SK-N-SH (cell line): ENCODE results near the gene TRIM14. TPM values are rescaled to one million over a fixed set of nuclear protein-coding genes. Genes with fewer than 3 reads are reported as not detected.

Experiments used
- CTCF ChIA-PET: fragments of 300-600, 350-600 bp; formaldehyde crosslinking; extraction: SDS; loops from one replicate; lab custom pipeline; 2021; lab: Yijun Ruan, JAX
- POLR2A ChIA-PET: fragments of 350-600 bp; sonication (Branson Sonifier 250); formaldehyde crosslinking; extraction: SDS; loops from one replicate; lab custom pipeline; 2020; ENCODE audit warnings: antibody characterized with exemption, inconsistent platforms; lab: Yijun Ruan, JAX
- DNase-seq: peaks from one replicate; pipeline ENCODE4 v3.0.0; 2012
- H2AFZ ChIP-seq: fragments of 200-600 bp; sonication (generic); 2 replicates; pipeline ENCODE4 v1.8.1; 2016; ENCODE audit warnings: antibody characterized with exemption, mild to moderate bottlenecking, low read depth
- H3F3A ChIP-seq: fragments of 200-600 bp; sonication (generic); replicated peaks from 2 replicates; pipeline ENCODE3; 2016; ENCODE audit warnings: antibody characterized with exemption, mild to moderate bottlenecking; ENCODE audit not compliant: insufficient read depth
- H3K27ac ChIP-seq, 2 experiments: fragments of 200-500 bp in 1 of 2; fragments of 200-600 bp in 1 of 2; sonication (Bioruptor generic) in 1 of 2; sonication (generic), shearing (Covaris generic) in 1 of 2; 2 replicates each; pipeline versions ENCODE4 v1.5.1 to v1.6.1; 2014 to 2016; ENCODE audit warnings: low read depth in 2 of 2, inconsistent platforms in 1 of 2, low read length in 1 of 2, mild to moderate bottlenecking in 1 of 2, mixed read lengths in 1 of 2
- H3K27me3 ChIP-seq: fragments of 200-600 bp; sonication (generic), shearing (Covaris generic); 2 replicates; pipeline ENCODE4 v1.6.1; 2016; ENCODE audit warnings: mixed run types; ENCODE audit not compliant: insufficient read depth
- H3K36me3 ChIP-seq, 2 experiments: fragments of 200-500 bp in 1 of 2; fragments of 200-600 bp in 1 of 2; sonication (Bioruptor generic) in 1 of 2; sonication (generic) in 1 of 2; replicated peaks in 1 of 2; 2 replicates each; pipeline versions ENCODE3 to v1.5.1; 2014 to 2016; ENCODE audit warnings: low read length in 1 of 2, mild to moderate bottlenecking in 1 of 2; ENCODE audit not compliant: insufficient read depth in 2 of 2, control insufficient read depth in 1 of 2
- H3K4me1 ChIP-seq, 2 experiments: fragments of 200-500 bp in 1 of 2; fragments of 200-600 bp in 1 of 2; sonication (Bioruptor generic) in 1 of 2; sonication (generic), shearing (Covaris generic) in 1 of 2; 2 replicates each; pipeline versions ENCODE4 v1.5.1 to v1.6.1; 2014 to 2016; ENCODE audit warnings: low read depth in 1 of 2, low read length in 1 of 2, mixed run types in 1 of 2; ENCODE audit not compliant: insufficient read depth in 2 of 2, control insufficient read depth in 1 of 2
- H3K4me2 ChIP-seq: fragments of 200-600 bp; sonication (generic), shearing (Covaris generic); 2 replicates; pipeline ENCODE4 v1.6.1; 2017; ENCODE audit warnings: mixed run types
- H3K4me3 ChIP-seq, 2 experiments: fragments of 200-500 bp in 1 of 2; fragments of 200-600 bp in 1 of 2; sonication (Bioruptor generic) in 1 of 2; sonication (generic), shearing (Covaris generic) in 1 of 2; 2 replicates each; pipeline versions ENCODE4 v1.5.1 to v1.8.1; 2014 to 2016; ENCODE audit warnings: low read depth in 2 of 2, inconsistent platforms in 1 of 2, low read length in 1 of 2, mild to moderate bottlenecking in 1 of 2, mixed read lengths in 1 of 2, moderate library complexity in 1 of 2
- H3K79me2 ChIP-seq: fragments of 200-600 bp; sonication (generic); 2 replicates; pipeline ENCODE4 v1.8.1; 2017; ENCODE audit warnings: mild to moderate bottlenecking; ENCODE audit not compliant: insufficient read depth
- H3K9ac ChIP-seq: fragments of 200-600 bp; sonication (generic); 2 replicates; pipeline ENCODE4 v1.6.1; 2017; ENCODE audit warnings: mixed run types
- H3K9me2 ChIP-seq: fragments of 200-600 bp; sonication (generic); 2 replicates; pipeline ENCODE4 v1.6.1; 2017; ENCODE audit warnings: mixed run types
- H3K9me3 ChIP-seq: fragments of 200-600 bp; sonication (generic); 2 replicates; pipeline ENCODE4 v1.6.1; 2017; ENCODE audit warnings: mixed run types, mild to moderate bottlenecking, moderate library complexity
- H4K20me1 ChIP-seq: fragments of 200-600 bp; sonication (generic); 2 replicates; pipeline ENCODE4 v1.6.1; 2017; ENCODE audit warnings: mild to moderate bottlenecking, mixed run types; ENCODE audit not compliant: insufficient read depth
- CHD2 ChIP-seq: fragments of 150-350 bp; IDR thresholded peaks from 2 replicates; pipeline ENCODE4 v1.6.1; 2018; ENCODE audit warnings: low read length; ENCODE audit not compliant: partially characterized antibody
- CTCF ChIP-seq: fragments of 200-600 bp; sonication (generic); IDR thresholded peaks from 2 replicates; pipeline ENCODE4 v1.6.1; 2017; ENCODE audit warnings: antibody characterized with exemption, mild to moderate bottlenecking, moderate library complexity
- ELF1 ChIP-seq: IDR thresholded peaks from 2 replicates; pipeline ENCODE4 v1.4.0; 2012
- EZH2phosphoT487 ChIP-seq: fragments of 200-600 bp; sonication (generic); IDR thresholded peaks from 2 replicates; pipeline ENCODE4 v1.6.1; 2017; ENCODE audit warnings: low read depth, mixed run types, mild to moderate bottlenecking, antibody characterized with exemption, moderate library complexity, borderline replicate concordance
- FOXM1 ChIP-seq: IDR thresholded peaks from 2 replicates; pipeline ENCODE4 v1.4.0; 2012; ENCODE audit warnings: low read depth, mild to moderate bottlenecking
- GABPA ChIP-seq: IDR thresholded peaks from 2 replicates; pipeline ENCODE4 v1.4.0; 2012; ENCODE audit warnings: low read depth, mild to moderate bottlenecking
- JUND ChIP-seq: IDR thresholded peaks from 2 replicates; pipeline ENCODE4 v1.4.0; 2012
- MAX ChIP-seq: IDR thresholded peaks from 2 replicates; pipeline ENCODE4 v1.4.0; 2012; ENCODE audit warnings: low read depth
- MEF2A ChIP-seq: IDR thresholded peaks from 2 replicates; pipeline ENCODE4 v1.4.0; 2012; ENCODE audit warnings: low read depth, borderline replicate concordance
- NFIC ChIP-seq: IDR thresholded peaks from 2 replicates; pipeline ENCODE4 v1.4.0; 2012; ENCODE audit warnings: borderline replicate concordance
- NRF1 ChIP-seq: IDR thresholded peaks from 2 replicates; pipeline ENCODE4 v1.6.1; 2012; ENCODE audit warnings: low read depth, mild to moderate bottlenecking, low read length
- POLR2AphosphoS5 ChIP-seq: IDR thresholded peaks from 2 replicates; pipeline ENCODE4 v1.6.1; 2012; ENCODE audit warnings: low read depth, low read length
- RAD21 ChIP-seq: IDR thresholded peaks from 2 replicates; pipeline ENCODE4 v1.6.1; 2012; ENCODE audit warnings: mild to moderate bottlenecking, low read length
- RCOR1 ChIP-seq: fragments of 150-350 bp; IDR thresholded peaks from 2 replicates; pipeline ENCODE4 v1.6.1; 2017; ENCODE audit warnings: antibody characterized with exemption, low read length
- REST ChIP-seq: IDR thresholded peaks from 2 replicates; pipeline ENCODE4 v1.6.1; 2012; ENCODE audit warnings: mild to moderate bottlenecking, low read depth, low read length, moderate library complexity
- RXRA ChIP-seq: IDR thresholded peaks from 2 replicates; pipeline ENCODE4 v1.4.0; 2012; ENCODE audit warnings: low read depth, mild to moderate bottlenecking, borderline replicate concordance
- TEAD4 ChIP-seq: IDR thresholded peaks from 2 replicates; pipeline ENCODE4 v1.4.0; 2012; ENCODE audit warnings: mild to moderate bottlenecking, borderline replicate concordance; ENCODE audit not compliant: insufficient read depth
- YY1 ChIP-seq: IDR thresholded peaks from 2 replicates; pipeline ENCODE4 v1.4.0; 2012; ENCODE audit warnings: low read depth, mild to moderate bottlenecking
- whole genome bisulfite sequencing: methylation state at CpG from one replicate; pipeline ENCODE4 v1.1.6; 2017; ENCODE audit warnings: low lambda C conversion rate; 5-methylcytosine and 5-hydroxymethylcytosine counted together
- polyA plus RNA-seq, 3 experiments: library from polyadenylated mRNA; depleted of rRNA; stranded (reverse); fragments of >200 nt; gene quantifications; 2 replicates each; pipeline ENCODE4 v1.2.3, GENCODE V29; 2012

Gene TRIM14
- polyA plus RNA-seq, 1 of the 3 experiments (the other 2 are of a cell fraction) = 15.3 TPM

- Histone ChIP-seq H2AFZ (no peak overlapping the region), H3K36me3 (no peaks in the 10 kb centered on the region), H3K9ac (no peak overlapping the region), H3K9me3 (no peaks in the 10 kb centered on the region), H4K20me1 (no peaks in the 10 kb centered on the region), H3F3A (no peaks in the 10 kb centered on the region), H3K27ac (no peak overlapping the region), H3K4me2 (no peak overlapping the region), H3K4me3 (no peak overlapping the region), H3K9me2 (no peaks in the 10 kb centered on the region), H3K79me2 (no peaks in the 10 kb centered on the region)
- WGBS = 63% methylated on average over 4 of the region's 4 CpGs
- DNase-seq = no peak
- POLR2A ChIA-PET = no interaction called here
- CTCF ChIA-PET = interaction anchor here (0.9 to 1.3 kb wide), 2 partner anchors 19 to 34 kb away, joined by 3 to 5 read pairs; no protein-coding TSS in a partner anchor
- TF ChIP-seq POLR2AphosphoS5 (no peak), MEF2A (no peak), RCOR1 (no peak), ELF1 (no peak), RAD21 (no peak), NFIC (no peak), EZH2phosphoT487 (no peak), YY1 (no peak), CHD2 (no peak), RXRA (no peak)
- TF ChIP-seq, all 33 proteins: peak for 0
- no peaks in the 10 kb centered on the region; a peak in 1 of 4 replicates for H3K4me1 ChIP-seq
- no peaks in the 10 kb centered on the region for H3K27me3 ChIP-seq
These were observed 39.2 kb upstream of the TRIM14 start for GRCh38 chr9:98158071-98158831.

- no peaks in the 10 kb centered on the region for H4K20me1 ChIP-seq
- no peak for DNase-seq
- H3K4me1 ChIP-seq = no peaks in the 10 kb centered on the region; a peak in 1 of 4 replicates
- 95% methylated on average over 10 of the region's 10 CpGs for WGBS
- no peak overlapping the region for H3K9ac ChIP-seq
- H3K36me3 ChIP-seq = no peaks in the 10 kb centered on the region
- H3K27me3 ChIP-seq = no peaks in the 10 kb centered on the region
- no peak overlapping the region for H3K4me2 ChIP-seq
- no peak overlapping the region for H2AFZ ChIP-seq
- no peaks in the 10 kb centered on the region for H3K79me2 ChIP-seq
- no peak overlapping the region for H3K27ac ChIP-seq
- CTCF ChIA-PET = interaction anchor here (0.9 to 1.3 kb wide), 2 partner anchors 11 to 18 kb away, joined by 3 to 5 read pairs; no protein-coding TSS in a partner anchor
- H3K4me3 ChIP-seq = no peak overlapping the region
- TF ChIP-seq GABPA = no peak
- TF ChIP-seq, all 33 proteins: peak for 0
- Histone ChIP-seq H3F3A (no peaks in the 10 kb centered on the region), H3K9me2 (no peaks in the 10 kb centered on the region), H3K9me3 (no peaks in the 10 kb centered on the region)
- POLR2A ChIA-PET = no interaction called here
These were observed 38.4 kb upstream of the TRIM14 start for GRCh38 chr9:98157372-98157771.

DNA sequence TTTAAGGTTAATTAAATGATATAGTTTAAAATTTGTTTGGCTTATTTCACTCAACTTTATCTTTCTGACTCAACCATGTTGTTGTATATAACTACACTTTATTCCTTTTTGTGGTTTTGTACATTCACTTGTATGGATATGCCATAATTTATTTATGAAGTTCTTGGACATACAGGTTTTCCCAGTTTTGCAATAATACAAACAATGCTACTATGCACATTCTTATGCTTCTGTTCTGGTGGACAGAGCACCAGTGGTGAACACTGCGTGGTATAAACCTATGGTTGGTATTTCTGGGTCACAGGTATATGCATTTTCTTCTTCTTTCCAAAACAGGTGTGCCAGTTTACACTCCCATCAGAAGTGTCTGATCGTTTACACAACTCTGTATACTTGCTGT is 35.7 kb upstream of the TRIM14 start:
- ChIA-PET POLR2A (no interaction called here), CTCF (no interaction called here)
- Histone ChIP-seq H3F3A (no peaks in the 10 kb centered on the region), H3K27me3 (no peaks in the 10 kb centered on the region), H3K4me3 (no peak overlapping the region), H4K20me1 (no peaks in the 10 kb centered on the region), H3K9me2 (no peaks in the 10 kb centered on the region), H3K36me3 (no peaks in the 10 kb centered on the region), H3K9ac (no peak overlapping the region), H3K9me3 (no peaks in the 10 kb centered on the region), H2AFZ (no peak overlapping the region), H3K27ac (no peak overlapping the region), H3K4me1 (no peaks in the 10 kb centered on the region), H3K79me2 (no peaks in the 10 kb centered on the region), H3K4me2 (no peak overlapping the region)
- no peak for DNase-seq
- WGBS = 81% methylated on average over 2 of the region's 2 CpGs
- TF ChIP-seq REST (no peak), JUND (no peak), MAX (no peak), NRF1 (no peak), TEAD4 (no peak), CTCF (no peak), FOXM1 (no peak), RXRA (no peak)
